GM21723 (cell line): ENCODE results near the gene MEIS2.

Experiments
- ATAC-seq: cut with Tn5 transposase; IDR thresholded peaks from one replicate; pipeline ENCODE4 v1.9.1; 2021; ENCODE audit warnings: mild to moderate bottlenecking, moderate library complexity; ENCODE audit not compliant: unreplicated experiment

MEIS2 gene

DNA sequence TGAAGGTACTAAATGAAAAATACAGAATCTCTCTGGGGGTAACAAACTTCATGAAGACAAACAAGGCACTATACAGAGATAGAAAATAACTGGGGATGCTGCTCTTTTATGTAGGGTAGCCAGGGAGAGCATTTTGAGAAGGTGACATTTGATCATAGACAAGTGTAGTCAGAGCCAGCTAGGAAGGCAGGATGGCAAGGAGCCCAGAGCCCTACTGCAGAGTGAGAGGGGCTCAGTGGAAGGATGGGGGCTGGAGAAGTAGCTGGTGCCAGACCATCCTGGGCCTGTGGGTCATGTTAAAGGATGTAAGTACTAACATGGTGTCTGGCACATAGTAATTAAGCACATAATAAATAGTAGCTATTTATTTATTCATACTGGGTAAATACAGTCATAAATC is 133.6 kb downstream of the MEIS2 start:
- ATAC-seq, result no peak

DNA sequence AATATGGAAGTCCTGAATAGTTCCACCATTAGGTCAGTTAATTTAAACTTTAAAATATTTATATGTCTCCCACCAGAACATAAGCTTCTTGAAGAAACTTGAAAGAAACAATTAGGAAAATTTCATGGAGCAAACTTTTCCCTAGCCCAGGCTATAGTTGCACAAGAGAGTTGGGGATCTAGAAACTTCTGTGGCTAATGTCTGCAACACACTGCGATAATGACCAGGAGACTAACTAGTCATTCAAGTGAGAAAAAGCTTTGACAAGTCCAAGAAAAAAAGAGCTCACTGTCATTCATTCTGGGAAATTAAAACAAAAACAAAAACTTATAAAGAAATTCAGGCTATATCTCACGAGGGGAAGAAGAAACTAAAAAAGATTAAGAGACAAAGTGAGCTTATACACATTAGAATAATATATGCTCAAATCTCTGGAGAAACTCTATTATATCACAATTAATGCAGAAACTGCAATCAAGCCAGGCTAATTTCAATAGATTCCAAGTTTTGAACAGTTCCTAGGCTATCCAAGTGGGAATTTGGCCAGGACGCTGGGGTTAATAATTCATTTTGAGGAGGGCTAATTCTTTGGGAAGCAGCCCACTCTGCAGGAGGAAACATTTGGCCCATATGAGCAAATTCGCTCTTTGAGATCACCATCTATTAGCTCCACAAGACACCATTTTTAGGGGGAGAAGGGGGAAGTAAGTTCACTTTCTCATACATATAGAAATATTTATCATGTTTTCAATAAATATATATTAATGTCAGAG is 134.6 kb downstream of the MEIS2 start:
- no peak for ATAC-seq

DNA sequence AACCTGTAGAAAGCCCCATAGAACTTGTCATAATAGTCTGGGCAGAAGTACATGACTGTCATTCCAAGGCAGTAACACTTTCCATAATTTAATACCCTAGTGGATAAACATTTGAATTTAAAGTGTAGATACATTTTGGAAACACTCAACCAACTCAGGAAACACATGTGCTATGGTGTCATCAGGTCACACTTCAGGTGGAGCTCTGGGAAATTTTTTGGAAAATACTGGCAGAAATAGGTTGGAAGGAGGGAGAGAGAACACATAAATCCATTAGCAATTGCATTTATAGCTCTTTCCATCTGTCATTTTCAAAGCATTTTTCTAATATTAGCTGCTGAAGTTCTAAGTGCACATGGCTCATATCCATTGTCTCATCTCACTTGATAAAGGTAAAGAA is 135.7 kb downstream of the MEIS2 start:
- ATAC-seq, result no peak

GRCh38 chr15:36961956-36962355 is 138.4 kb downstream of the MEIS2 start:
- no peak for ATAC-seq

DNA sequence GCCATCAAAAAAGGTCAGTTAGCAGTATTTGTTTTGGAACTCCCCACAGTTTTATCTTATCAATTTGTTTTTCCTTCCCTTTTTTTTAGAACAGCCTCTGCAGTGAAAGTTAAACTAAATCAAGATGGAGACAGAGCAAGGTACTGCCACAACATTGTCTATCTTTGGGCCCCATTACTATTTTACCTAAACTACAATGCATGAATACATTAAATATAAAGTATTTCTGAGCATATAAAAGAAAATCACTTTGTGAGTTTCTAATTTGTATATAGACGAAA is 139.5 kb downstream of the MEIS2 start:
- ATAC-seq, result no peak

- ATAC-seq, result no peak
Observed at GRCh38 chr15:36960179-36960946, 140.0 kb downstream of the MEIS2 start.

GRCh38 chr15:36959746-36960145 is 140.6 kb downstream of the MEIS2 start:
- ATAC-seq, result no peak

DNA sequence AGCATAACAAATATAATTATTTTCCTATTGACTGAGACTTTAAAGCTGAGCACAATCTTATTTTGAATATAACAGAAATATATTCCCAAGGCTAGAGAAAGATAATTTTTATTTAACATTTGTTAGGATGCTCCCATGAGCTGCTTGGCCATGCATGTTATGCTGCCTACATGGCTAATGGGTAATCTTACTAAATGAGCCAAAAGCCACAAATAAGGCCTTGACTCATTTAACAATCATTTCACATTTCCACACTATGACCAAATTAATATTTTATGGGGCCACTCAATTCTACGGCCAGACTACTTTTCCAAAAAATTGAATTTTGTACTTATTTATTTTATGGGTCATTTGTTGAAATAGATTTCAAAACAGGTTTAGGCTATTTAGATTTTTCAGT is 141.7 kb downstream of the MEIS2 start:
- no peak for ATAC-seq

DNA sequence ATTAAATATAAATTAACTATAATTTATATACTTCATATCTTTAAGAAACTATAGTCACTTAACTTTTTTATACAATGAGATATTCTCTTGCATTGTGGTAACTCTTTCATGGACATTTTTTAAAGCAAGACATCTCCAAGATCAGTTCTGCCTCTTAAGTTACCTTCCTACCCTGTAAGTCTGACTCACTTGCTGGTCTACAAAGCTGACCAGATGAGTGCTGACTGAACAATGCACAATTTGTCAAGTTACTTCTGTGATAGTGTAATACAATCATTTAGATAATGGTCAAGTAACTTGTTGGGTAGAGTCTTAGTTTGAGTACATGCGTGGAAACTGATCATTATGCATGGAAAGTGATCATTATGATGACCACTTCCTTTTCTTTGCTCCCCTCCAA is 145.9 kb downstream of the MEIS2 start:
- ATAC-seq, result no peak

- no peak for ATAC-seq
Observed at GRCh38 chr15:36953346-36953745, 147.0 kb downstream of the MEIS2 start.

GRCh38 chr15:36951731-36952247 is 148.6 kb downstream of the MEIS2 start:
- ATAC-seq, result no peak

GRCh38 chr15:36950371-36950770 is 150.0 kb downstream of the MEIS2 start:
- ATAC-seq, result no peak

GRCh38 chr15:36948982-36949381 is 151.4 kb downstream of the MEIS2 start:
- no peak for ATAC-seq

DNA sequence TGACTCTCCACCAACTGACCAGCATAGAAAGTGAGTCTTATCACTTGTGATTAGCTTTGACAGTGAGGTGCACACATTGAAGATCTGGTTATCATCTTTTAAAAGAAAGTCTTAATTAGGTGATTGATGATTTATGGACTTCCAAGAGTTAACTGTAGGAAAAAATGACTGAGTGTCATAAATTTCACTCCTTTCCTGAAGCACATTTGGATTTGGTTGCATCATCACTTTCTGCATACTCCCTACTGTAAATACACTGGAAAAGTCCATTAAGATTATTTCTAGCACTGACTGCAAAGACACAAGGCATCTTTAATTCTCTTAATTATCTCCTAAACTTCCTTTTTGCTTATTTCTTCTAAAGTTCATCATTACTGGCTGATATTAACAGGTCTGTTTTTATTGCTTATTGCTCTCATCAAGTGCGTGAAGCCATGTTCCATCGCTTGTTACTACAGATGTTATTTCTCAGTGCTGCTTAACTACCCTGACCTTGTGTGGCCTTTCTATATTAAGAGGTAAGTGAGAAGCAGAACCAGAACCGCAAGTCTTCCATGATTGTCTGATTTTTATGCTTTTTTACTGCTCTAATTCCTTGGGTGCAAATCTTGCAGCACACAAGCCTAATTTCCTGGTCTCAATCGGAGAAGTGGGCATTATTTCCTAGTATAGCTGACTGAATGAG is 153.2 kb downstream of the MEIS2 start:
- no peak for ATAC-seq

DNA sequence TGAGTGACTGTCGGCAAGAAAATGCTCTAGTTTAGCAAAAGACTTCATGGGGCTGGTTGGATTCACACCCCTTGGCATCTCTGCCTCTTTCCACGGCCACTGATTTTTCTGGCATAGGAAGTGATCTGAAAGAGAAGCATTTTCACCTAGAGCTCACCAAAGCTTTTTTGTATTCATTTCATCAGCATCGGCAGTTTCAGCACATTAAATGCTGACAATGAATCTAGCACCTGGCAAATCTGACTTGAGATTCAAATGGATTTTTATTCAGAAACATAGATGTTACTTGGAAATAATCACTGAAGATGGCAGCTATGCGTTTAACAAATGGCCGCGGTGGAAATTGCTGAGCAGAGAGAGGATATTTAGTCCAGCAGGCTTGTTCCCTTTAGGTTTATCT is 155.9 kb downstream of the MEIS2 start:
- no peak for ATAC-seq

DNA sequence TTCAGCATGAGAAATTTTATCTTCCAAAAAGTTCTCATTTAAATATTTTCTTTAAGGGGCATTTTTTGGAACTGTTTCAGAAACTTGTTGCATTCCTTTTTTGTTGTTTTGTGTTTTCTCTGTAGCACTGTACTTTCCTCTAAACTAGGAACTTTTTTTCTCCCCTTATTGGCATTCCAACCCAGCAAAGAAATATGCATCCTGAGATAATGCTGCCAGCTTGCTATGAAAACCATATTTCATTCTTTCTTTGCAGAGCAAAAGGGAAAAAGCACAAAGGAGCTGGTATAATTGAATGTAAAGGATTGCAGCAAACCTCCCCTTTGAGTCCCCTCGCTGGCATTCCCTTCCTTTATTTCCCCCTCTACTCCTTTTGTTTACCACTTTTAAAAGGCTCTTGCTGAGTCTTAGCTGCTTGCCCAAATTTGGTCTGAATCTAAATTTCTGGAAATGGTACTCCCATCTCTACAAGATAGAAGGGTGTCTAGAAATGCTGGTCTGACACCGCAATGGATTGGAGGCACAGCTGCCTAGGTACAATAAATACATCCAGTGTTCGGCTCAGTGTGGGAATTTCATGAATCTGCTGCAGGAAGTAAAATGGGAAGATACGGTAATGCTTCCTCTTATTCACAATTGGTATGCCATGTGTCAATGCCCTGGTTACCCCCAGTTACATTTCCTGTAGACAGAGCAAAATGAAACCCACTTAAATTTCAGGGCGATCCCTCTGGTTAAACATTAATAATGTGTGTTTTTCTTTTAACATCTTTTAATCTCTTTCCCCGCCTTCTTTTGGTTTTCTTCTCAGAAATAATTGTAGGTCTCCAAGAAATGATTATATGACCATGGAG is 156.6 kb downstream of the MEIS2 start:
- ATAC-seq, result no peak

GRCh38 chr15:36942248-36942827 is 158.0 kb downstream of the MEIS2 start:
- no peak for ATAC-seq

DNA sequence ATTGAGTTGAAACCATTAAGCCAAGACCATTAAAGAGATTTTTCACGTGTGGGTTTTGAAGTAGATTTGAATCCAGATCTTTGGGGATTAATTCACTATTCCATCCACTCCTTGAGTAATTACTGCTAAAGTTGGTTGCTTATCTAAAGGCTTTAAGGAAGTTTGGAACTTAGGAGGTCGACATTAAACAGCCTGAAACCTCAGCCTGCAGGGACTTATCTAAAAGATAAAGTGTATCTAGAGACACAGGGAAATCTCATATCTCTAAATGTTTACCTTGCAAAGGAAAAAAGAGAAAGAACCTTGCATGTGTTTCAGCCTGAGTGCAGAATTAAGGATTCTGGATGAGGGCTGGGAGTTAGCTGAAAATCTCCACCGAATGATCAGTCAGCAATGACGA is 158.6 kb downstream of the MEIS2 start:
- ATAC-seq, result no peak

- no peak for ATAC-seq
Observed at GRCh38 chr15:36940636-36941260, 159.6 kb downstream of the MEIS2 start.

DNA sequence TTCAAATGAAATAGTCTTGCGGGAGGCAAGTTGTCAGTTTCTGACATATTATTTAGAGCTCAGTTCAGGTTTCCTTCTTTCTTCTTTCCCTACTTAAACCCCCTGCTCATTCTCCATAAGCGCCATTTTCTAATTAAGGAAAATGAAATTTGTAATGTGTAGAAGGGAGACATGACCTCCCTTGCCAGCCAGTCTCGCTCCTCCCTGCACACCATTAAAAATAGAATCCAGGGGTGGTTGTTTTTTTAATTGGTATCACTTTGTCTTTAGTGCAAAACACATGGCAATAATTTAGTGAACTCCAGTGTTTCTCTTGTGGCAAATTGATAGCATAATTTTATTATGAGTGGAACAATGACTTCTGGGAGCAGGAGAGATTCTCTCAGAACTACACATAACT is 160.1 kb downstream of the MEIS2 start:
- ATAC-seq, result no peak
